Right atrium auricular region (tissue), 2 donors: ENCODE results near the gene GSK3B. TPM values are rescaled to one million over a fixed set of nuclear protein-coding genes. Genes with fewer than 3 reads are reported as not detected.

Source experiments
- DNase-seq: peaks from one replicate; pipeline ENCODE4 v3.0.0-alpha.2; 2019; ENCODE audit warnings: low spot score
- H3K27ac ChIP-seq, 2 donors: fragments of 200-600 bp; sonication (generic); 1 replicate in 1 of 2; 2 replicates in 1 of 2; pipeline ENCODE4 v1.5.1; 2016 to 2019
- H3K27me3 ChIP-seq, 2 donors: fragments of 200-600 bp; sonication (generic); one replicate each; pipeline versions ENCODE4 v1.5.1 to v1.6.0; 2017 to 2019
- H3K36me3 ChIP-seq: fragments of 200-600 bp; sonication (generic); one replicate; pipeline ENCODE4 v1.5.1; 2016
- H3K4me1 ChIP-seq, 2 donors: fragments of 200-600 bp; sonication (generic); one replicate each; pipeline versions ENCODE4 v1.5.1 to v1.6.0; 2017 to 2019
- H3K4me3 ChIP-seq, 2 donors: fragments of 200-600 bp; sonication (generic); 1 replicate in 1 of 2; 2 replicates in 1 of 2; pipeline ENCODE4 v1.5.1; 2017 to 2019; ENCODE audit warnings: mild to moderate bottlenecking in 1 of 2, moderate library complexity in 1 of 2
- H3K9me3 ChIP-seq, 2 donors: fragments of 200-600 bp; sonication (generic); one replicate each; pipeline ENCODE4 v1.5.1; 2019
- total RNA-seq, 2 donors: library from RNA; depleted of rRNA; stranded (reverse); fragments of >200 nt; gene quantifications; one replicate each; pipeline ENCODE4 v1.1.0, GENCODE V29; 2016
- TF ChIP-seq, protein P1 (sequence below), 2 donors: fragments of 200-600 bp; sonication (generic); IDR thresholded peaks; one replicate each; pipeline ENCODE4 v1.5.1; 2019; ENCODE audit warnings: antibody characterized with exemption in 2 of 2

GSK3B gene
- total RNA-seq, 2 donors from 2014 or later: 31.3 to 42.0 TPM

- H3K27me3 ChIP-seq: no peaks in the 10 kb centered on the region
- peaks cover 0 to 18% of the 10 kb centered on the region in 2 donors for H3K4me1 ChIP-seq
- H3K4me3 ChIP-seq: no peak overlapping the region
- H3K36me3 ChIP-seq: no peaks in the 10 kb centered on the region
- DNase-seq: no peak
- TF ChIP-seq, protein P1, sequence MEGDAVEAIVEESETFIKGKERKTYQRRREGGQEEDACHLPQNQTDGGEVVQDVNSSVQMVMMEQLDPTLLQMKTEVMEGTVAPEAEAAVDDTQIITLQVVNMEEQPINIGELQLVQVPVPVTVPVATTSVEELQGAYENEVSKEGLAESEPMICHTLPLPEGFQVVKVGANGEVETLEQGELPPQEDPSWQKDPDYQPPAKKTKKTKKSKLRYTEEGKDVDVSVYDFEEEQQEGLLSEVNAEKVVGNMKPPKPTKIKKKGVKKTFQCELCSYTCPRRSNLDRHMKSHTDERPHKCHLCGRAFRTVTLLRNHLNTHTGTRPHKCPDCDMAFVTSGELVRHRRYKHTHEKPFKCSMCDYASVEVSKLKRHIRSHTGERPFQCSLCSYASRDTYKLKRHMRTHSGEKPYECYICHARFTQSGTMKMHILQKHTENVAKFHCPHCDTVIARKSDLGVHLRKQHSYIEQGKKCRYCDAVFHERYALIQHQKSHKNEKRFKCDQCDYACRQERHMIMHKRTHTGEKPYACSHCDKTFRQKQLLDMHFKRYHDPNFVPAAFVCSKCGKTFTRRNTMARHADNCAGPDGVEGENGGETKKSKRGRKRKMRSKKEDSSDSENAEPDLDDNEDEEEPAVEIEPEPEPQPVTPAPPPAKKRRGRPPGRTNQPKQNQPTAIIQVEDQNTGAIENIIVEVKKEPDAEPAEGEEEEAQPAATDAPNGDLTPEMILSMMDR (IDR thresholded peaks at IDR 0.05): no peak
- no peak overlapping the region for H3K27ac ChIP-seq
- H3K9me3 ChIP-seq: no peaks in the 10 kb centered on the region
Observed at GRCh38 chr3:120029749-120030148, 64.5 kb downstream of the GSK3B start.

GRCh38 chr3:120028271-120029047 lies 65.8 kb downstream of the GSK3B start:
- no peak for DNase-seq
- TF ChIP-seq, protein P1 (IDR thresholded peaks at IDR 0.05): no peak

DNA sequence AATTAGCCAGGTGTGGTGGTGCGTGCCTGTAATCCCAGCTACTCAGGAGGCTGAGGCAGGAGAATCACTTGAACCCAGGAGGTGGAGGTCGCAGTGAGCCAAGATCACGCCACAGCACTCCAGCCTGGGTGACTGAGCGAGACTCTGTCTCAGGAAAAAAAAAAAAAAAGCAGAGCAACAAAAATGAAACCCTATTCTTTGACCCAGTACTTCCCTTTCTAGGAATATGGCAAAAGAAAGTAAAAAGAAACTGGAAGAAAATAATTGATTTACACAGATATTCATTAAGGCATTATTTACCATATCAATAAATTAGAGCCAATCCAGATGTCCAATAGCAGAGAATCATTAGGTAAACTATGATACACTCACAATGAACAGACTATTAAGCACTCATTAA lies 67.0 kb downstream of the GSK3B start:
- DNase-seq: no peak
- TF ChIP-seq, protein P1 (IDR thresholded peaks at IDR 0.05): no peak
- Histone ChIP-seq H3K9me3 (no peaks in the 10 kb centered on the region), H3K4me3 (no peak overlapping the region), H3K4me1 (peaks cover 0 to 30% of the 10 kb centered on the region in 2 donors), H3K27me3 (no peaks in the 10 kb centered on the region), H3K27ac (no peak overlapping the region), H3K36me3 (no peaks in the 10 kb centered on the region)

More at GRCh38 chr3:120028271-120029047, 65.8 kb downstream of the GSK3B start:
- Histone ChIP-seq H3K36me3 (no peaks in the 10 kb centered on the region), H3K9me3 (no peaks in the 10 kb centered on the region), H3K4me1 (peaks cover 0 to 20% of the 10 kb centered on the region in 2 donors), H3K4me3 (no peak overlapping the region), H3K27me3 (no peaks in the 10 kb centered on the region), H3K27ac (no peak overlapping the region)

DNA sequence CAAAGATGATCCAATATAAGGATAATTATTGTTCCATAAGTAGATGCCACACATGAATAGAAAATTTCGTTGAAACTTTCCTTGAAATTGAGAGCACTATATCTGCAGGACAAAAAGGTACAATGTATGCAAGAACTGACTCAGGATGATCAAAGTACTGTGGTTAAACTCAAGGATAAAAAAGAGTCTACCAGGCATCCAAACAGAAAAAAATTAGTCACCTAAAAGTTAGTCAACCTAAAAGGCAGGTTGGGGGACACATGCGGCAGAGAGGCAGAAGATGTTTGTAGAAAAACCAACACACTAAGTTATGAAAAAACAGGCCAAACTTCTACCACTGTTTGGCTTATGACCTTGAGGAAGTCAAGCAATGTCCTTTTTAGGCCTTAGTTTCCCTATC lies 68.7 kb downstream of the GSK3B start:
- no peak overlapping the region for H3K27ac ChIP-seq
- peaks cover 0 to 39% of the 10 kb centered on the region in 2 donors for H3K4me1 ChIP-seq
- H3K4me3 ChIP-seq: no peak overlapping the region
- no peaks in the 10 kb centered on the region for H3K9me3 ChIP-seq
- TF ChIP-seq, protein P1 (IDR thresholded peaks at IDR 0.05): no peak
- no peaks in the 10 kb centered on the region for H3K36me3 ChIP-seq
- no peak for DNase-seq
- H3K27me3 ChIP-seq: no peaks in the 10 kb centered on the region

DNA sequence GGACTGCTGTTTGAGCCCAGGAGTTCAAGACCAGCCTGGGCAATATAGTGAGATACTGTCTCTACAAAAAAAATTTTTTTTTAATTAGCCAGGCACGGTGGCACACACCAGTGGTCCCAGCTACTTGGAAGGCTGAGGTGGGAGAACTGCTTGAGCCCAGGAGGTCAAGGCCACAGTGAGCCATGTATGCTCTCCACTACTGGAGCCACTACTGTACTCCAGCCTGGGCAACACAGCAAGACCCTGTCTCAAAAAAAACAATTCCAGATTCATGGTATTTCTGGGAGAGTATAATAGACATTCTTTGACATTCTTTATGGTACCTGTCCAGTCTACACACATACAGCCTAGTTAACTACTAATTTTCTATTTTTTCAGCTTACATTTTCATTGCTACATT lies 70.1 kb downstream of the GSK3B start:
- Histone ChIP-seq H3K4me1 (peaks cover 0 to 38% of the 10 kb centered on the region in 2 donors), H3K27me3 (no peaks in the 10 kb centered on the region), H3K9me3 (no peaks in the 10 kb centered on the region), H3K4me3 (no peak overlapping the region), H3K36me3 (no peaks in the 10 kb centered on the region), H3K27ac (no peak overlapping the region)
- no peak for DNase-seq
- TF ChIP-seq, protein P1 (IDR thresholded peaks at IDR 0.05): no peak
